Measurements from ENCODE around the gene CBX3.

DNA sequence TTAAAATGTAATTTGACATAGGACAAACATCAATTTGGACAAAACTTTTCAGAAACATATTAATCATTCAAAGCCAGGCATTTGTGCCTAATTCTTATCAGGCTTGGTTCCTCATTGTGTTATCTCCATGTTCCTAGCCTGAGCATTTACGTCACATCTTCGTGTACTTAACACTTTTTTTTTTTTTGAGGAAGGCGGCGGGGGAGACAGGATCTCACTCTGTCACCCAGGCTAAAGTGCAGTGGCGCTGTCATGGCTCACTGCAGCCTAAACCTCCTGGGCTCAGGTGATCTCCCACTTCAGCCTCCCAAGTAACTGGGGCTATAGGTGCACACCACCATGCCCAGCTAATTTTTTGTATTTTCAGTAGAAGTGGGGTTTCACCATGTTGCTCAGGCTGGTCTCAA, 20.8 kb upstream of the CBX3 start:
- TF ChIP-seq ZC3H10 (CRISPR knock-in tag; IDR thresholded peaks at IDR 0.05) (no peak), ZNF70 (CRISPR knock-in tag; IDR thresholded peaks at IDR 0.05) (no peak), BACH2 (CRISPR knock-in tag; IDR thresholded peaks at IDR 0.05; ENCODE audit: borderline replicate concordance) (no peak), ESRRG (CRISPR knock-in tag; IDR thresholded peaks at IDR 0.05) (no peak), PPARA (CRISPR knock-in tag; IDR thresholded peaks at IDR 0.05; ENCODE audit: borderline replicate concordance) (no peak), TCF4 (CRISPR knock-in tag; IDR thresholded peaks at IDR 0.05; ENCODE audit: borderline replicate concordance) (no peak), CREB5 (CRISPR knock-in tag; IDR thresholded peaks at IDR 0.05; ENCODE audit: low read depth) (no peak), RARB (CRISPR knock-in tag; IDR thresholded peaks at IDR 0.05) (no peak), TSHZ2 (CRISPR knock-in tag; IDR thresholded peaks at IDR 0.05) (no peak), ZFP3 (CRISPR knock-in tag; IDR thresholded peaks at IDR 0.05) (no peak), OSR1 (CRISPR knock-in tag; IDR thresholded peaks at IDR 0.05) (no peak)

Measured in SK-N-SH treated with all-trans-retinoic acid at 6 μM for 48 hours (cell line).